Measurements from ENCODE around the gene ZFAND3. TPM values are rescaled to one million over a fixed set of nuclear protein-coding genes. Genes with fewer than 3 reads are reported as not detected.

Gene ZFAND3
- polyA plus RNA-seq, 3 donors, result 11.5 to 21.1 (median 11.7) TPM

DNA sequence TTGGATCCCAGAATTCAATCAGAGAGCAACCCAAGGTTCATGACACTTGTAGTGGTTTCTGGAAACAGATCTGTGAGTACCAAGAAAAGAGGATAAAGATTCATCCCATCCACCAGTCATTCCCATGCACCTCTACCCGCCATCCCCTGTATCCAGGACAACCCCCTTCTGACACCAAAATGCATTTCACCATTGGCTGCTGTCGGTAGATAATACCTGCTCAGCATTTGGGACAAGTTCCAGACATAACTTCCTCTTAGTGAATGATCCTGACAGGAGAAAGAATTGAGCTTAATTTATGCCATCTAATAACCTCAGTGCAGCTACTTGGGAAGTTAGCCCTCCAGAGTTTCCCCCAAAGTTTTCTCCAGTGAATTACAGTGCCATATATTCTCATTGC, 329.1 kb downstream of the ZFAND3 start:
- no peak overlapping the region for H3K4me3 Mint-ChIP-seq
- peak overlapping the region in 5 of 7 donors; percentile 13 to 63 (median 50) for H3K27ac Mint-ChIP-seq
- intact Hi-C loops (cut with micrococcal nuclease), result no loop called here
- Histone ChIP-seq H2AFZ (ENCODE audit: insufficient read depth, low read depth, low read length, poor library complexity, severe bottlenecking) (no peak overlapping the region), H3K9me3 (replicated peaks in 1 of 2; ENCODE audit: control insufficient read depth in 1 of 2, insufficient read depth in 1 of 2, low read length in 2 of 2) (no peaks in the 10 kb centered on the region), H3K9ac (ENCODE audit: insufficient read depth, low read length, poor library complexity, severe bottlenecking) (no peak overlapping the region), H3K4me2 (replicated peaks; ENCODE audit: extremely low read depth, low read length, poor library complexity, severe bottlenecking) (no peak overlapping the region), H3K4me1 (ENCODE audit: control insufficient read depth in 1 of 2, insufficient read depth in 2 of 2, low read length in 2 of 2) (no peaks in the 10 kb centered on the region), H3K4me3 (replicated peaks in 1 of 3; ENCODE audit: low read depth in 2 of 3, low read length in 3 of 3) (no peak overlapping the region), H3K36me3 (replicated peaks in 1 of 2; ENCODE audit: control insufficient read depth in 1 of 2, insufficient read depth in 2 of 2, low read length in 2 of 2) (peaks cover 24 to 88% of the 10 kb centered on the region in 2 donors), H3K27me3 (ENCODE audit: control insufficient read depth in 2 of 2, insufficient read depth in 2 of 2, low read length in 2 of 2) (no peaks in the 10 kb centered on the region), H3K79me2 (ENCODE audit: insufficient read depth, low read length) (peaks cover 4% of the 10 kb centered on the region), H4K20me1 (ENCODE audit: insufficient read depth, low read length) (peaks cover 98% of the 10 kb centered on the region), H3K27ac (ENCODE audit: low read depth in 1 of 2, low read length in 2 of 2) (no peak overlapping the region)
- H3K27me3 Mint-ChIP-seq (ENCODE audit: low read depth in 3 of 3), result peaks cover 0 to 3% (median 0%) of the 10 kb centered on the region in 3 donors
- 0% methylated on average over 1 of the region's 2 CpGs for WGBS (ENCODE audit: insufficient coverage)
- TF ChIP-seq, protein P1, sequence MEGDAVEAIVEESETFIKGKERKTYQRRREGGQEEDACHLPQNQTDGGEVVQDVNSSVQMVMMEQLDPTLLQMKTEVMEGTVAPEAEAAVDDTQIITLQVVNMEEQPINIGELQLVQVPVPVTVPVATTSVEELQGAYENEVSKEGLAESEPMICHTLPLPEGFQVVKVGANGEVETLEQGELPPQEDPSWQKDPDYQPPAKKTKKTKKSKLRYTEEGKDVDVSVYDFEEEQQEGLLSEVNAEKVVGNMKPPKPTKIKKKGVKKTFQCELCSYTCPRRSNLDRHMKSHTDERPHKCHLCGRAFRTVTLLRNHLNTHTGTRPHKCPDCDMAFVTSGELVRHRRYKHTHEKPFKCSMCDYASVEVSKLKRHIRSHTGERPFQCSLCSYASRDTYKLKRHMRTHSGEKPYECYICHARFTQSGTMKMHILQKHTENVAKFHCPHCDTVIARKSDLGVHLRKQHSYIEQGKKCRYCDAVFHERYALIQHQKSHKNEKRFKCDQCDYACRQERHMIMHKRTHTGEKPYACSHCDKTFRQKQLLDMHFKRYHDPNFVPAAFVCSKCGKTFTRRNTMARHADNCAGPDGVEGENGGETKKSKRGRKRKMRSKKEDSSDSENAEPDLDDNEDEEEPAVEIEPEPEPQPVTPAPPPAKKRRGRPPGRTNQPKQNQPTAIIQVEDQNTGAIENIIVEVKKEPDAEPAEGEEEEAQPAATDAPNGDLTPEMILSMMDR (IDR thresholded peaks at IDR 0.05), result no peak
- DNase-seq, result no peak
- H3K4me1 Mint-ChIP-seq, result peaks cover 11% of the 10 kb centered on the region
- peaks cover 40 to 55% of the 10 kb centered on the region in 2 donors for H3K36me3 Mint-ChIP-seq
- H3K9me3 Mint-ChIP-seq, result no peaks in the 10 kb centered on the region

DNA sequence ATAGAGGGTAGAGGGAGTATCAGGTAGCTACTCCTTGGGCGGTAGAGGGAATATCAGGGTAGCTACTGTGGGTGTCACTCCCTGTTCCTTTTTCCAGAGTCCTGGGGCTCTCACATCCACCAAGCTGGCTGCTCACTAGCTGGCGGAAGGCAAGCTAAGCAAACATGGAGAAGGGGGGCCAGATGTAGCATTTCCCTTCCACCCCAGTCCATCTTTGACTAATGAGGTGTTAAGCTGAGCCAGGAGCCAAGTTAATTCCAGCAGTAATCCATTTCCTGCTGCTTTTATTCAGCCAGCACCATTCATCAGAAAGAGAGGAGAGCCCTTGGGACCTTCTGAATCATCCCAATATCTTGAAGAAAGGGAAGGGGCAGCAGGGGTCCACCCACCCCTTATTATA, 330.0 kb downstream of the ZFAND3 start:
- no CpG with 5 or more reads among the region's 2 CpGs for WGBS (ENCODE audit: insufficient coverage)

More for the DNA sequence above, 330.0 kb downstream of the ZFAND3 start:
- Histone ChIP-seq H3K4me2 (replicated peaks; ENCODE audit: extremely low read depth, low read length, poor library complexity, severe bottlenecking) (no peak overlapping the region), H3K4me1 (ENCODE audit: control insufficient read depth in 1 of 2, insufficient read depth in 2 of 2, low read length in 2 of 2) (peaks cover 2 to 5% of the 10 kb centered on the region in 2 donors), H3K79me2 (ENCODE audit: insufficient read depth, low read length) (peaks cover 4% of the 10 kb centered on the region), H3K36me3 (replicated peaks in 1 of 2; ENCODE audit: control insufficient read depth in 1 of 2, insufficient read depth in 2 of 2, low read length in 2 of 2) (peaks cover 24 to 91% of the 10 kb centered on the region in 2 donors), H2AFZ (ENCODE audit: insufficient read depth, low read depth, low read length, poor library complexity, severe bottlenecking) (no peak overlapping the region), H4K20me1 (ENCODE audit: insufficient read depth, low read length) (peaks cover 99% of the 10 kb centered on the region), H3K27me3 (ENCODE audit: control insufficient read depth in 2 of 2, insufficient read depth in 2 of 2, low read length in 2 of 2) (no peaks in the 10 kb centered on the region), H3K27ac (ENCODE audit: low read depth in 1 of 2, low read length in 2 of 2) (peak overlapping the region in 1 of 2 donors; percentile 20), H3K9ac (ENCODE audit: insufficient read depth, low read length, poor library complexity, severe bottlenecking) (no peak overlapping the region), H3K4me3 (replicated peaks in 1 of 3; ENCODE audit: low read depth in 2 of 3, low read length in 3 of 3) (no peak overlapping the region), H3K9me3 (replicated peaks in 1 of 2; ENCODE audit: control insufficient read depth in 1 of 2, insufficient read depth in 1 of 2, low read length in 2 of 2) (no peaks in the 10 kb centered on the region)
- Mint-ChIP-seq H3K4me1 (peaks cover 13% of the 10 kb centered on the region), H3K27me3 (ENCODE audit: low read depth in 3 of 3) (peaks cover 0 to 3% (median 3%) of the 10 kb centered on the region in 3 donors), H3K27ac (peak overlapping the region in 2 of 7 donors; percentile 16 to 36), H3K36me3 (peaks cover 41 to 56% of the 10 kb centered on the region in 2 donors), H3K9me3 (no peaks in the 10 kb centered on the region), H3K4me3 (no peak overlapping the region)
- no peak for DNase-seq
- intact Hi-C loops (cut with micrococcal nuclease), result no loop called here
- TF ChIP-seq, protein P1 (IDR thresholded peaks at IDR 0.05), result no peak

Data from CD14-positive monocyte (primary cell).